ENCODE measurements around the gene RFC4. TPM values are rescaled to one million over a fixed set of nuclear protein-coding genes. Genes with fewer than 3 reads are reported as not detected.

RFC4 gene
- total and polyA plus RNA-seq, 2 of the 13 experiments (the other 11 are each of a cell fraction or from before 2014, with no cell fraction given): 18.5 to 103 TPM

DNA sequence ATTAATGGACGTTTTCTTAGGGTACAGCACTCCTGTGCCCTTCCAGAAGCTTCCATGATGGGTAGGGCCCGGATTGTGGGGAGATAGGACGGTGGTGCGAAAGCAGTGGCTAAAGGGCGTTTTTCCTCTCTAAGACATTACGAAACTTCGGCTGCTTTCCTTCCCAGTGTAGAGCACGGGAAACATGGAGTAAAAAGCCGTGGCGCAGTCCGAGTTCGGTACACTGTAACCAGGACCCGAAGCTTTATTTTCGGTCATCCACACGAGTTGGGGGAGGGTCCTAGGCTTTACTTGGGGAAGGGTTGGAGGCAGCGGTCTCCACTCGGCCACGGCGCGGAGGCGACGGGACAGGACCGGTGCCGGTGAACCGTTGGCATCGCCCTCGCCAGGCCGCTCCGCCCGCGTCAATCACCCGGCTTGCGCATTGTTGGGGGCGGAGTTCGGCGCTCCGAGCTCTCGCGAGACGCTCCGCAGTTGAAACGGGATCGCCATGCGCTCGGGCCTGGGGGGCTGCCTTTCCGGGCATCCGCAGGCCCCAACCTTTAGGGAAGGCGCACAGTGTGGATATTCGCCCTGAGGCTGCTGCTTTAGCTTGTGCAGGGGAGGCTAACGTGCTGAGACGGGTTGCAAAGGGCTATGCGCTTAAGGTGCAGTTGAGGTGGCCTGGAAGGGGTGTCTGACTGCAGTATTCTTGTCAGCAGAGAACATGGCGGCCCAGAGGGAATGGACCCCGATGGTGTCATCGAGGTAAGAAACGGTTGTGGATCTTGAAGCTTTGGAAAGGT is 22.4 kb downstream of the RFC4 start (continued):
- TF ChIP-seq, protein P1, sequence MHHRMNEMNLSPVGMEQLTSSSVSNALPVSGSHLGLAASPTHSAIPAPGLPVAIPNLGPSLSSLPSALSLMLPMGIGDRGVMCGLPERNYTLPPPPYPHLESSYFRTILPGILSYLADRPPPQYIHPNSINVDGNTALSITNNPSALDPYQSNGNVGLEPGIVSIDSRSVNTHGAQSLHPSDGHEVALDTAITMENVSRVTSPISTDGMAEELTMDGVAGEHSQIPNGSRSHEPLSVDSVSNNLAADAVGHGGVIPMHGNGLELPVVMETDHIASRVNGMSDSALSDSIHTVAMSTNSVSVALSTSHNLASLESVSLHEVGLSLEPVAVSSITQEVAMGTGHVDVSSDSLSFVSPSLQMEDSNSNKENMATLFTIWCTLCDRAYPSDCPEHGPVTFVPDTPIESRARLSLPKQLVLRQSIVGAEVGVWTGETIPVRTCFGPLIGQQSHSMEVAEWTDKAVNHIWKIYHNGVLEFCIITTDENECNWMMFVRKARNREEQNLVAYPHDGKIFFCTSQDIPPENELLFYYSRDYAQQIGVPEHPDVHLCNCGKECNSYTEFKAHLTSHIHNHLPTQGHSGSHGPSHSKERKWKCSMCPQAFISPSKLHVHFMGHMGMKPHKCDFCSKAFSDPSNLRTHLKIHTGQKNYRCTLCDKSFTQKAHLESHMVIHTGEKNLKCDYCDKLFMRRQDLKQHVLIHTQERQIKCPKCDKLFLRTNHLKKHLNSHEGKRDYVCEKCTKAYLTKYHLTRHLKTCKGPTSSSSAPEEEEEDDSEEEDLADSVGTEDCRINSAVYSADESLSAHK (CRISPR knock-in tag; IDR thresholded peaks at IDR 0.05; ENCODE audit: borderline replicate concordance): no peak
- TF ChIP-seq NFYB (CRISPR knock-in tag; IDR thresholded peaks at IDR 0.05): peak; percentile 15; the same call in 1 of the 2 replicates
- TF ChIP-seq NR2F2 (IDR thresholded peaks at IDR 0.05; ENCODE audit: borderline replicate concordance, low read depth): peak; percentile 49; the same call in 1 of the 2 replicates
- TF ChIP-seq ZBTB7A (CRISPR knock-in tag; IDR thresholded peaks at IDR 0.05): no peak
- peak; percentile 69 for TF ChIP-seq TAF1 (CRISPR knock-in tag; IDR thresholded peaks at IDR 0.05)
- TF ChIP-seq, protein P2, sequence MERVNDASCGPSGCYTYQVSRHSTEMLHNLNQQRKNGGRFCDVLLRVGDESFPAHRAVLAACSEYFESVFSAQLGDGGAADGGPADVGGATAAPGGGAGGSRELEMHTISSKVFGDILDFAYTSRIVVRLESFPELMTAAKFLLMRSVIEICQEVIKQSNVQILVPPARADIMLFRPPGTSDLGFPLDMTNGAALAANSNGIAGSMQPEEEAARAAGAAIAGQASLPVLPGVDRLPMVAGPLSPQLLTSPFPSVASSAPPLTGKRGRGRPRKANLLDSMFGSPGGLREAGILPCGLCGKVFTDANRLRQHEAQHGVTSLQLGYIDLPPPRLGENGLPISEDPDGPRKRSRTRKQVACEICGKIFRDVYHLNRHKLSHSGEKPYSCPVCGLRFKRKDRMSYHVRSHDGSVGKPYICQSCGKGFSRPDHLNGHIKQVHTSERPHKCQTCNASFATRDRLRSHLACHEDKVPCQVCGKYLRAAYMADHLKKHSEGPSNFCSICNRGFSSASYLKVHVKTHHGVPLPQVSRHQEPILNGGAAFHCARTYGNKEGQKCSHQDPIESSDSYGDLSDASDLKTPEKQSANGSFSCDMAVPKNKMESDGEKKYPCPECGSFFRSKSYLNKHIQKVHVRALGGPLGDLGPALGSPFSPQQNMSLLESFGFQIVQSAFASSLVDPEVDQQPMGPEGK (CRISPR knock-in tag; IDR thresholded peaks at IDR 0.05): peak; percentile 97
- no peak; the same call in none of the 2 replicates for TF ChIP-seq ARHGAP35 (CRISPR knock-in tag; IDR thresholded peaks at IDR 0.05; ENCODE audit: borderline replicate concordance)
- peak; percentile 46; the same call in 1 of the 2 replicates for TF ChIP-seq ZNF776 (CRISPR knock-in tag; IDR thresholded peaks at IDR 0.05)
- TF ChIP-seq DNMT3B (CRISPR knock-in tag; conservative IDR thresholded peaks at IDR 0.05): no peak
- TF ChIP-seq MZF1 (CRISPR knock-in tag; IDR thresholded peaks at IDR 0.05; ENCODE audit: borderline replicate concordance): no peak
- TF ChIP-seq ZNF431 (CRISPR knock-in tag; IDR thresholded peaks at IDR 0.05; ENCODE audit: borderline replicate concordance, low read depth): peak; percentile 71; the same call in 1 of the 2 replicates
- no peak for TF ChIP-seq GATA4 (IDR thresholded peaks at IDR 0.05; ENCODE audit: borderline replicate concordance, low read depth)
- peak; percentile 99 for TF ChIP-seq RBFOX2 (IDR thresholded peaks at IDR 0.05; ENCODE audit: low read depth, low read length)
- no peak; the same call in 1 of the 2 replicates for TF ChIP-seq STAG1 (CRISPR knock-in tag; IDR thresholded peaks at IDR 0.05)
- TF ChIP-seq, protein P3, sequence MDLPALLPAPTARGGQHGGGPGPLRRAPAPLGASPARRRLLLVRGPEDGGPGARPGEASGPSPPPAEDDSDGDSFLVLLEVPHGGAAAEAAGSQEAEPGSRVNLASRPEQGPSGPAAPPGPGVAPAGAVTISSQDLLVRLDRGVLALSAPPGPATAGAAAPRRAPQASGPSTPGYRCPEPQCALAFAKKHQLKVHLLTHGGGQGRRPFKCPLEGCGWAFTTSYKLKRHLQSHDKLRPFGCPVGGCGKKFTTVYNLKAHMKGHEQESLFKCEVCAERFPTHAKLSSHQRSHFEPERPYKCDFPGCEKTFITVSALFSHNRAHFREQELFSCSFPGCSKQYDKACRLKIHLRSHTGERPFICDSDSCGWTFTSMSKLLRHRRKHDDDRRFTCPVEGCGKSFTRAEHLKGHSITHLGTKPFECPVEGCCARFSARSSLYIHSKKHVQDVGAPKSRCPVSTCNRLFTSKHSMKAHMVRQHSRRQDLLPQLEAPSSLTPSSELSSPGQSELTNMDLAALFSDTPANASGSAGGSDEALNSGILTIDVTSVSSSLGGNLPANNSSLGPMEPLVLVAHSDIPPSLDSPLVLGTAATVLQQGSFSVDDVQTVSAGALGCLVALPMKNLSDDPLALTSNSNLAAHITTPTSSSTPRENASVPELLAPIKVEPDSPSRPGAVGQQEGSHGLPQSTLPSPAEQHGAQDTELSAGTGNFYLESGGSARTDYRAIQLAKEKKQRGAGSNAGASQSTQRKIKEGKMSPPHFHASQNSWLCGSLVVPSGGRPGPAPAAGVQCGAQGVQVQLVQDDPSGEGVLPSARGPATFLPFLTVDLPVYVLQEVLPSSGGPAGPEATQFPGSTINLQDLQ (CRISPR knock-in tag; IDR thresholded peaks at IDR 0.05): no peak
- TF ChIP-seq ZNF160 (CRISPR knock-in tag; IDR thresholded peaks at IDR 0.05): no peak
- no peak for TF ChIP-seq FOSL2 (CRISPR knock-in tag; IDR thresholded peaks at IDR 0.05)
- TF ChIP-seq KDM6A (CRISPR knock-in tag; IDR thresholded peaks at IDR 0.05; ENCODE audit: low read depth): no peak
- no peak for TF ChIP-seq CBX1 (IDR thresholded peaks at IDR 0.05; ENCODE audit: low read depth)
- no peak; the same call in 1 of the 2 replicates for TF ChIP-seq ZSCAN22 (CRISPR knock-in tag; IDR thresholded peaks at IDR 0.05)
- no peak for TF ChIP-seq MBNL3 (CRISPR knock-in tag; conservative IDR thresholded peaks at IDR 0.05)
- TF ChIP-seq SOX13 (IDR thresholded peaks at IDR 0.05): no peak
- TF ChIP-seq SOX13 (CRISPR knock-in tag; conservative IDR thresholded peaks at IDR 0.05 in 1 of 2, IDR thresholded peaks at IDR 0.05 in 1 of 2): 0 out of 4 replicates have a peak, but pooled peaks of 1 of the 2 experiments have one; percentile 62

All from HepG2 (cell line).